A549 (cell line): ENCODE measurements around the gene NOL8. TPM values are rescaled to one million over a fixed set of nuclear protein-coding genes. Genes with fewer than 3 reads are reported as not detected.

Experiments
- ATAC-seq, 2 experiments: fragments of 200-7000 bp in 1 of 2; fragments of >200 bp in 1 of 2; cut with Nextera tagmentation in 1 of 2; cut with Tn5 transposase in 1 of 2; 3 replicates each; pipeline versions ENCODE4 v1.8.0 to v1.9.1; 2018 to 2020; ENCODE audit warnings: mild to moderate bottlenecking in 1 of 2, moderate library complexity in 1 of 2
- CTCF ChIA-PET: fragments of 300-600 bp; sonication (Branson Sonifier 250); formaldehyde crosslinking; extraction: SDS; loops from one replicate; lab custom pipeline; 2021; ENCODE audit warnings: antibody characterized with exemption, inconsistent platforms; lab: Yijun Ruan, JAX
- POLR2A ChIA-PET: fragments of 350-600 bp; formaldehyde crosslinking; extraction: SDS; loops from one replicate; lab custom pipeline; 2021; ENCODE audit warnings: antibody characterized with exemption, inconsistent platforms; lab: Yijun Ruan, JAX
- DNase-seq, 2 experiments: peaks; one replicate each; pipeline versions ENCODE4 v3.0.0 to v3.0.0-alpha.2; 2011 to 2016; ENCODE audit warnings: low read depth in 1 of 2, low spot score in 1 of 2
- FAIRE-seq: peaks from 2 replicates; lab custom pipeline; 2011; peaks lifted over from hg19 to GRCh38; lab: Jason Lieb, UNC
- H3K27ac ChIP-seq, 2 experiments: fragments of >200 bp; sonication (Bioruptor Twin); formaldehyde crosslinking; 3 replicates each; pipeline ENCODE4 v1.5.1; 2016 to 2017
- H3K4me1 ChIP-seq: fragments of >200 bp; sonication (Bioruptor Twin); formaldehyde crosslinking; 3 replicates; pipeline ENCODE4 v1.6.1; 2016
- H3K4me2 ChIP-seq: fragments of >200 bp; sonication (Bioruptor Twin); formaldehyde crosslinking; 3 replicates; pipeline ENCODE4 v1.6.1; 2016
- H3K4me3 ChIP-seq: fragments of >200 bp; sonication (Bioruptor Twin); formaldehyde crosslinking; 3 replicates; pipeline ENCODE4 v1.5.1; 2016
- H3K9me3 ChIP-seq: fragments of >200 bp; sonication (Bioruptor Twin); formaldehyde crosslinking; 3 replicates; pipeline ENCODE4 v1.6.1; 2016
- CBX2 ChIP-seq: fragments of 200-600 bp; sonication (generic); IDR thresholded peaks from 2 replicates; pipeline ENCODE4 v1.6.1; 2016; ENCODE audit warnings: low read depth, mild to moderate bottlenecking, borderline replicate concordance
- CBX8 ChIP-seq: fragments of 200-600 bp; sonication (generic); IDR thresholded peaks from 2 replicates; pipeline ENCODE4 v1.6.1; 2016
- CHD2 ChIP-seq: fragments of 150-350 bp; IDR thresholded peaks from 2 replicates; pipeline ENCODE4 v1.6.1; 2014; ENCODE audit warnings: low read length; ENCODE audit not compliant: partially characterized antibody
- E2F6 ChIP-seq: IDR thresholded peaks from 2 replicates; pipeline ENCODE4 v1.6.1; 2012; ENCODE audit warnings: low read depth, borderline replicate concordance
- EHF ChIP-seq: fragments of 250-450 bp; sonication (Bioruptor Pico); IDR thresholded peaks from 2 replicates; pipeline ENCODE4 v1.5.0; 2020; ENCODE audit warnings: mild to moderate bottlenecking
- ELK1 ChIP-seq: fragments of 150-350 bp; IDR thresholded peaks from 2 replicates; pipeline ENCODE4 v1.6.1; 2014; ENCODE audit warnings: low read depth, mild to moderate bottlenecking, low read length
- EP300 ChIP-seq, 2 experiments: fragments of >200 bp; sonication (Bioruptor Twin); formaldehyde crosslinking; IDR thresholded peaks; 2 replicates in 1 of 2; 3 replicates in 1 of 2; pipeline ENCODE4 v1.6.1; 2016 to 2017
- ESRRA ChIP-seq: fragments of 150-350 bp; IDR thresholded peaks from 2 replicates; pipeline ENCODE4 v1.6.1; 2014; ENCODE audit warnings: mild to moderate bottlenecking, low read length, borderline replicate concordance
- FOSB ChIP-seq: fragments of 250-450 bp; sonication (Bioruptor Pico); IDR thresholded peaks from 2 replicates; pipeline ENCODE4 v1.5.0; 2020; ENCODE audit warnings: mild to moderate bottlenecking, moderate library complexity
- FOSL2 ChIP-seq, 2 experiments: fragments of 450-650 bp in 1 of 2; fragments of >200 bp in 1 of 2; sonication (Bioruptor Twin) in 1 of 2; formaldehyde crosslinking; IDR thresholded peaks; 2 replicates each; pipeline versions ENCODE4 v1.5.0 to v1.6.1; 2016 to 2020; ENCODE audit warnings: mild to moderate bottlenecking in 1 of 2, moderate library complexity in 1 of 2
- HEYL ChIP-seq: fragments of 250-450 bp; sonication (Bioruptor Pico); IDR thresholded peaks from 2 replicates; pipeline ENCODE4 v1.8.0; 2021; ENCODE audit warnings: mild to moderate bottlenecking, moderate library complexity
- HOXB13 ChIP-seq: fragments of 250-450 bp; sonication (Bioruptor Pico); IDR thresholded peaks from 2 replicates; pipeline ENCODE4 v1.5.0; 2020; ENCODE audit warnings: low read depth, mild to moderate bottlenecking, moderate library complexity
- JUN ChIP-seq, 2 experiments: fragments of >200 bp; sonication (Bioruptor Twin); formaldehyde crosslinking; IDR thresholded peaks; 2 replicates in 1 of 2; 3 replicates in 1 of 2; pipeline ENCODE4 v1.6.1; 2016 to 2017
- KDM5A ChIP-seq: fragments of 200-600 bp; sonication (generic); IDR thresholded peaks from 2 replicates; pipeline ENCODE4 v1.6.1; 2016; ENCODE audit warnings: antibody characterized with exemption, mild to moderate bottlenecking
- MAFK ChIP-seq: fragments of 450-650 bp; IDR thresholded peaks from 2 replicates; pipeline ENCODE4 v1.6.1; 2014; ENCODE audit not compliant: partially characterized antibody
- MYC ChIP-seq: IDR thresholded peaks from 2 replicates; pipeline ENCODE4 v1.6.1; 2012; ENCODE audit warnings: mild to moderate bottlenecking, inconsistent platforms, low read length, improper control_type of control experiment, borderline replicate concordance
- PBX3 ChIP-seq: IDR thresholded peaks from 2 replicates; pipeline ENCODE4 v1.6.1; 2012
- PHF8 ChIP-seq: fragments of 200-600 bp; sonication (generic); IDR thresholded peaks from 2 replicates; pipeline ENCODE4 v1.6.1; 2016; ENCODE audit warnings: low read depth, mild to moderate bottlenecking, antibody characterized with exemption, moderate library complexity, borderline replicate concordance
- POLR2A ChIP-seq: IDR thresholded peaks from 2 replicates; pipeline ENCODE4 v1.6.1; 2012; ENCODE audit warnings: mild to moderate bottlenecking, low read length
- RNF2 ChIP-seq: fragments of 200-600 bp; sonication (generic); IDR thresholded peaks from 2 replicates; pipeline ENCODE4 v1.6.1; 2016; ENCODE audit warnings: low read depth, mild to moderate bottlenecking, antibody characterized with exemption, moderate library complexity, borderline replicate concordance
- SMC3 ChIP-seq: fragments of >200 bp; sonication (Bioruptor Twin); formaldehyde crosslinking; IDR thresholded peaks from 3 replicates; pipeline ENCODE4 v1.6.1; 2018; ENCODE audit warnings: inconsistent platforms
- ZC3H11A ChIP-seq: fragments of 450-650 bp; IDR thresholded peaks from 2 replicates; pipeline ENCODE4 v1.6.1; 2014; ENCODE audit warnings: antibody characterized with exemption, mild to moderate bottlenecking
- ZFP36 ChIP-seq: fragments of 450-650 bp; IDR thresholded peaks from 2 replicates; pipeline ENCODE4 v1.6.1; 2014; ENCODE audit warnings: borderline replicate concordance; ENCODE audit not compliant: partially characterized antibody
- WGBS: methylation state at CpG from one replicate; pipeline ENCODE4 v1.1.6; 2017; ENCODE audit errors: missing lambda C conversion rate; 5-methylcytosine and 5-hydroxymethylcytosine counted together
- polyA plus RNA-seq, 4 experiments: library from polyadenylated mRNA; depleted of rRNA in 3 of 4; stranded (reverse); fragments of >200 nt; fragmentation: RNase III in 1 of 4; extraction: RNeasy Plus Mini Kit Qiagen cat#74134 plus additional on column Dnase treatment in 1 of 4; gene quantifications; 2 replicates in 3 of 4; 3 replicates in 1 of 4; pipeline ENCODE4 v1.2.3, GENCODE V29; 2011 to 2017
- TF ChIP-seq, protein P1 (sequence below): fragments of 250-450 bp; sonication (Bioruptor Pico); IDR thresholded peaks from 2 replicates; pipeline ENCODE4 v1.5.0; 2020; ENCODE audit warnings: low read depth, mild to moderate bottlenecking, moderate library complexity
- TF ChIP-seq, protein P2 (sequence below): fragments of 450-650 bp; IDR thresholded peaks from 2 replicates; pipeline ENCODE4 v1.6.1; 2014; ENCODE audit warnings: antibody characterized with exemption
- TF ChIP-seq, protein P3 (sequence below): fragments of >200 bp; sonication (Bioruptor Twin); formaldehyde crosslinking; IDR thresholded peaks from 2 replicates; pipeline ENCODE4 v1.6.1; 2016

The NOL8 gene
- polyA plus RNA-seq, 2 of the 4 experiments (the other 2 are of a cell fraction) = 24.4 to 47.2 TPM

DNA sequence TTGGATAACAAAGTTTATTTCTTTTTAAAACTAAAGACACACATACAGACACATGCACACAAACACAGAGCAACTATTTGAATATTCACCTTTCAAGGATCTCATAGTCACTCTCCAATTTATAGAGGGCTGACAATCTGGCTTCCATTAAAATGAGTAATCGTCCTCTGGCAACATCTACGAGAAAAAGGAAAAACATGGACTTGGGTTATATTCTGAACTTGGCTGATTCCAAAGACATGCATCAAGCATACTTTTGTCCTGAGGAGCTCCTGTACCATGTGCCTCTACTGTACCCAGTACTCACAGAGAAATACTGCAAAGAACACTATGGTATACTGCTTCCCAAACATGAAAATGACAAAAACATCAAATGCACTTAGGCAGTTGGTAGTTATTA lies 47.0 kb downstream of the NOL8 start:
- FAIRE-seq = no peak
- Histone ChIP-seq H3K9me3 (no peaks in the 10 kb centered on the region), H3K4me1 (no peaks in the 10 kb centered on the region), H3K4me3 (no peak overlapping the region), H3K27ac (no peak overlapping the region), H3K4me2 (no peak overlapping the region)
- ChIA-PET POLR2A (no interaction called here), CTCF (interaction anchor here (0.6 to 5.4 kb wide), 11 partner anchors 9 to 513 kb away, joined by 3 to 31 read pairs (median 4); no protein-coding TSS in a partner anchor)
- no peak for DNase-seq
- WGBS = 84% methylated on average over 2 of the region's 2 CpGs
- ATAC-seq = no peak
- TF ChIP-seq ESRRA = no peak

- no peaks in the 10 kb centered on the region for H3K9me3 ChIP-seq
- no peak for TF ChIP-seq FOSL2 (IDR thresholded peaks at IDR 0.05)
- TF ChIP-seq FOSL2 (CRISPR knock-in tag; IDR thresholded peaks at IDR 0.05) = no peak
- TF ChIP-seq HOXB13 (CRISPR knock-in tag) = no peak
- no peak for TF ChIP-seq PBX3
- TF ChIP-seq CHD2 = no peak
- no peak for TF ChIP-seq MYC
- TF ChIP-seq ZFP36 = no peak
- TF ChIP-seq EHF (CRISPR knock-in tag) = no peak
- no peak overlapping the region for H3K4me3 ChIP-seq
- no peak for ATAC-seq
- H3K4me2 ChIP-seq = no peak overlapping the region
- no peak overlapping the region for H3K27ac ChIP-seq
- ChIA-PET POLR2A (no interaction called here), CTCF (interaction anchor here (0.9 to 5.4 kb wide), 4 partner anchors 18 to 500 kb away, joined by 3 to 31 read pairs (median 4); no protein-coding TSS in a partner anchor)
- DNase-seq = no peak
- FAIRE-seq = no peak
- no peaks in the 10 kb centered on the region for H3K4me1 ChIP-seq
- 85% methylated on average over 11 of the region's 11 CpGs for WGBS
Measured at GRCh38 chr9:92276331-92277032, 48.7 kb downstream of the NOL8 start.

DNA sequence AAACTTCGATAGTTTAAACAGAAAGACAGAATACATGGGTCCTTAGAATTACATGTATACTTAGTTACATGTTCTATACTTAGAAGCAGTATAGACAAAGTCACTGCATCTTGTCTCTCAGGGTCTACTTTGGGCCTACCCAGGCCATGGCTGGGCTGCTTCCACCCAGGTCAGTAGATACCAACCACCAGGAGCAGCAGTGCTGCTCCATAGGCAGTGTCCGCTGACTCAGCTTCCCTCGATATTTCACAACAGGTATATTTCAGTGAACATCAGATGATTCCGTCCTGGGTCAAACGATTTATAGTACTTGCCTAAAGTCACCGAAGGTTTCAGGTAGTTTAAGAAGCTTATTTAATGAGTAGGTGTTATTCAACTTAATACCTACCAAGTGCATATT lies 49.6 kb downstream of the NOL8 start:
- H3K4me2 ChIP-seq = no peak overlapping the region
- FAIRE-seq (no peak), ATAC-seq (peak; percentile 80 to 81), DNase-seq (peak in 1 of 2 experiments; percentile 22)
- ChIA-PET POLR2A (interaction anchor here (1.4 kb wide), 1 partner anchor 12 kb away, joined by 3 read pairs; no protein-coding TSS in a partner anchor), CTCF (interaction anchor here (0.9 to 5.4 kb wide), 3 partner anchors 17 to 500 kb away, joined by 3 to 31 read pairs (median 4); no protein-coding TSS in a partner anchor)
- no peak overlapping the region for H3K4me3 ChIP-seq
- TF ChIP-seq, protein P1, sequence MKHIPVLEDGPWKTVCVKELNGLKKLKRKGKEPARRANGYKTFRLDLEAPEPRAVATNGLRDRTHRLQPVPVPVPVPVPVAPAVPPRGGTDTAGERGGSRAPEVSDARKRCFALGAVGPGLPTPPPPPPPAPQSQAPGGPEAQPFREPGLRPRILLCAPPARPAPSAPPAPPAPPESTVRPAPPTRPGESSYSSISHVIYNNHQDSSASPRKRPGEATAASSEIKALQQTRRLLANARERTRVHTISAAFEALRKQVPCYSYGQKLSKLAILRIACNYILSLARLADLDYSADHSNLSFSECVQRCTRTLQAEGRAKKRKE (CRISPR knock-in tag) = no peak
- TF ChIP-seq POLR2A (no peak), MAFK (peak; percentile 89)
- H3K27ac ChIP-seq = no peak overlapping the region
- no peaks in the 10 kb centered on the region for H3K4me1 ChIP-seq
- WGBS = 88% methylated on average over 6 of the region's 6 CpGs
- no peaks in the 10 kb centered on the region for H3K9me3 ChIP-seq

DNA sequence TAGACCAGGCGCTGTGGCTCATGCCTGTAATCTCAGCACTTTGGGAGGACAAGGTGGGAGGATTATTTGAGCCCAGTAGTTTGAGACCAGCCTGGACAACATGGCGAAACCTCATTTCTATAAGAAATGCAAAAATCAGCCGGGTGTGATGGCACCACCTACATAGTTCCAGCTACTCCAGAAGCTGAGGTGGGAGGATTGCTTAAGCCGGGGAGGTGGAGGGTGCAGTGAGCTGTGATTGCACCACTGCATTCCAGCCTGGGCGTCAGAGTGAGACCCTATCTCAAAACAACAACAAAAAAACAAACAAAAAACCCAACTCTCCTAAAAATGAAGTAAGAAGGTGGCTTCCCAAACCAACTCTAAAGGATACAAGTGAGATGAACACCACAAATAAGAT lies 54.6 kb downstream of the NOL8 start:
- Histone ChIP-seq H3K4me1 (no peaks in the 10 kb centered on the region), H3K4me3 (no peak overlapping the region), H3K4me2 (no peak overlapping the region), H3K9me3 (no peaks in the 10 kb centered on the region), H3K27ac (no peak overlapping the region)
- ChIA-PET POLR2A (no interaction called here), CTCF (no interaction called here)
- WGBS = 90% methylated on average over 5 of the region's 5 CpGs
- ATAC-seq (no peak), FAIRE-seq (no peak), DNase-seq (no peak)
- TF ChIP-seq KDM5A (no peak), ELK1 (no peak), SMC3 (no peak), RNF2 (no peak), E2F6 (no peak), MYC (no peak), HEYL (no peak), CBX2 (no peak), PHF8 (no peak), ZC3H11A (no peak), CBX8 (no peak), FOSB (CRISPR knock-in tag) (no peak), EP300 (IDR thresholded peaks at IDR 0.05) (no peak), JUN (IDR thresholded peaks at IDR 0.05) (no peak), ESRRA (no peak)
- TF ChIP-seq, protein P2, sequence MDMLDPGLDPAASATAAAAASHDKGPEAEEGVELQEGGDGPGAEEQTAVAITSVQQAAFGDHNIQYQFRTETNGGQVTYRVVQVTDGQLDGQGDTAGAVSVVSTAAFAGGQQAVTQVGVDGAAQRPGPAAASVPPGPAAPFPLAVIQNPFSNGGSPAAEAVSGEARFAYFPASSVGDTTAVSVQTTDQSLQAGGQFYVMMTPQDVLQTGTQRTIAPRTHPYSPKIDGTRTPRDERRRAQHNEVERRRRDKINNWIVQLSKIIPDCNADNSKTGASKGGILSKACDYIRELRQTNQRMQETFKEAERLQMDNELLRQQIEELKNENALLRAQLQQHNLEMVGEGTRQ = no peak
- TF ChIP-seq, protein P3, sequence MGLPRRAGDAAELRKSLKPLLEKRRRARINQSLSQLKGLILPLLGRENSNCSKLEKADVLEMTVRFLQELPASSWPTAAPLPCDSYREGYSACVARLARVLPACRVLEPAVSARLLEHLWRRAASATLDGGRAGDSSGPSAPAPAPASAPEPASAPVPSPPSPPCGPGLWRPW = no peak
